ENCODE measurements around the gene FYB1.

FYB1 gene

DNA sequence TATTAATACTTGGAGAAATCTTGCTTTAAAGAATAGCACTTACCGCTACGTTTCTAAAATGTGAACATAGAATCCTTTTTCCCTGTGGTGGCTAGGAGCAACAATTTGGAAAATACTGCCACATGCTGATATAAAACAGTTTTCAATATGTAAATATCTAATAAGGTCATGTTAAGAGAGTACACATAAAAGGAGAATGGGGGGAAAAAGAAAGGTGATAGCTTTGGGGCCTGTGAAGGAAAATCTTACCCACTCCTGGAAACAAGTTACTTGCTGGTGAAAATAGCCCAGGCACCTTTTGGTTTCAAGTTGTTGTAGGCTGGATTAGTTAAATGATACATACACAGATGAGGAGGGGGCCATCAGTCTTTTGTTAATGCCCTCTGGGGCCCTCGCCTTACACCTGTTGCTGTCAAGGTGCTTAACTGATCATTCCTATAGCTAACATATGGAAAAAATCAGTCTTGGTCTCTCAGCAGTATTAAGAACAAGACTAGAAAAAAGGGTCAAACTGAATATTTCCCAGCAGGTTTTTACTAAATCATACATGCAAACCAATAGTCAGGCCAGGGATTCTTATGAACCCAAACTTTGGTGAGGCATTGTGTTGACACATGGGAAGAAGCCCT lies 24.1 kb downstream of the FYB1 start:
- Histone ChIP-seq H3K4me3 (ENCODE audit: low read length, poor library complexity, severe bottlenecking) (peak overlapping the region; percentile 89), H3K4me1 (ENCODE audit: insufficient read depth, low read length, poor library complexity, severe bottlenecking) (peaks cover 75% of the 10 kb centered on the region), H3K9me2 (replicated peaks; ENCODE audit: low read depth, low read length) (no peaks in the 10 kb centered on the region), H3K9me3 (ENCODE audit: insufficient read depth, low read depth, low read length) (no peaks in the 10 kb centered on the region), H3K36me3 (ENCODE audit: insufficient read depth, low read length) (no peaks in the 10 kb centered on the region), H3K9ac (ENCODE audit: low read depth, low read length, poor library complexity, severe bottlenecking) (peak overlapping the region; percentile 90), H3K79me2 (ENCODE audit: insufficient read depth, low read length) (peaks cover 93% of the 10 kb centered on the region), H3K4me2 (ENCODE audit: low read depth, low read length, poor library complexity, severe bottlenecking) (peak overlapping the region; percentile 94), H4K20me1 (ENCODE audit: insufficient read depth, low read length, poor library complexity, severe bottlenecking) (peaks cover 4% of the 10 kb centered on the region), H3F3A (ENCODE audit: low read depth) (peaks cover 12% of the 10 kb centered on the region), H3K27me3 (ENCODE audit: insufficient read depth, low read length, poor library complexity, severe bottlenecking) (no peaks in the 10 kb centered on the region), H2AFZ (ENCODE audit: low read length) (no peak overlapping the region)
- no peak for TF ChIP-seq EZH2phosphoT487 (IDR thresholded peaks at IDR 0.05; ENCODE audit: borderline replicate concordance)
- TF ChIP-seq, protein P1, sequence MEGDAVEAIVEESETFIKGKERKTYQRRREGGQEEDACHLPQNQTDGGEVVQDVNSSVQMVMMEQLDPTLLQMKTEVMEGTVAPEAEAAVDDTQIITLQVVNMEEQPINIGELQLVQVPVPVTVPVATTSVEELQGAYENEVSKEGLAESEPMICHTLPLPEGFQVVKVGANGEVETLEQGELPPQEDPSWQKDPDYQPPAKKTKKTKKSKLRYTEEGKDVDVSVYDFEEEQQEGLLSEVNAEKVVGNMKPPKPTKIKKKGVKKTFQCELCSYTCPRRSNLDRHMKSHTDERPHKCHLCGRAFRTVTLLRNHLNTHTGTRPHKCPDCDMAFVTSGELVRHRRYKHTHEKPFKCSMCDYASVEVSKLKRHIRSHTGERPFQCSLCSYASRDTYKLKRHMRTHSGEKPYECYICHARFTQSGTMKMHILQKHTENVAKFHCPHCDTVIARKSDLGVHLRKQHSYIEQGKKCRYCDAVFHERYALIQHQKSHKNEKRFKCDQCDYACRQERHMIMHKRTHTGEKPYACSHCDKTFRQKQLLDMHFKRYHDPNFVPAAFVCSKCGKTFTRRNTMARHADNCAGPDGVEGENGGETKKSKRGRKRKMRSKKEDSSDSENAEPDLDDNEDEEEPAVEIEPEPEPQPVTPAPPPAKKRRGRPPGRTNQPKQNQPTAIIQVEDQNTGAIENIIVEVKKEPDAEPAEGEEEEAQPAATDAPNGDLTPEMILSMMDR (conservative IDR thresholded peaks at IDR 0.05; ENCODE audit: low read length): no peak

DNA sequence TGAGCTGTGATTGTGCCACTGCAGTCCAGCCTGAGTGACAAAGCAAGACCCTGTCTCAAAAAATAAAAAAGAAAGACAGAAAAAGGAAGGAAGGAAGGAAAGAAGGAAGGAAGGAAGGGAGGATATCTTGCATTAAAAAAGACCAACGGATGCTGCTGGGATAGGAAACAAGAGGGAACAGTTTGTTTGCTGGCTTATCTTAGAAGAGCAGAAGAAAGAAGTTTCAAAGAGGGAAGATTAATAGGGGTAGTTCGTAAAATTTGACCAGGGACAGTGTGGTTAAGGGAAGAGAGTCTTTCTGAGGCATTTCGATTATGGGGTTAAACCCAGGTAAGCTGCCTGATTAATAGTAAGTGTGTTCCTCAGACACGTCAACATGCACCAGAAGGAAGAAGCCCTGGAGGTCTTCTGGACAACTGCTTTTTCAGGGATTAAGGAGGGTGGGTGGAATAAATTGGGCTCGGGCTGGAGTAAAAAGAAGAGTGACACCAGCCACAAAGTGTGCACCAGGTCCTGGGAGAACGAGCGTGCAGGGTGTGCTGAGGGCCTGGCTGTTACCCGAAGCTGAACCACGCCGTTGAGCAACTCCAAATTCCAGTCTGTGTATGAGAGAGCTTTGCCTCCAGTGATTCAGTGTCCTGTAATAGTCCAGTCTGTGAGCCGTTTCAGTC lies 24.8 kb downstream of the FYB1 start:
- H3K9me2 ChIP-seq (replicated peaks; ENCODE audit: low read depth, low read length): no peaks in the 10 kb centered on the region
- H2AFZ ChIP-seq (ENCODE audit: low read length): no peak overlapping the region
- H3K79me2 ChIP-seq (ENCODE audit: insufficient read depth, low read length): peaks cover 93% of the 10 kb centered on the region
- H3K4me3 ChIP-seq (ENCODE audit: low read length, poor library complexity, severe bottlenecking): peak overlapping the region; percentile 89
- H3K4me1 ChIP-seq (ENCODE audit: insufficient read depth, low read length, poor library complexity, severe bottlenecking): peaks cover 79% of the 10 kb centered on the region
- peak overlapping the region; percentile 94 for H3K4me2 ChIP-seq (ENCODE audit: low read depth, low read length, poor library complexity, severe bottlenecking)
- H3F3A ChIP-seq (ENCODE audit: low read depth): peaks cover 12% of the 10 kb centered on the region
- peaks cover 4% of the 10 kb centered on the region for H4K20me1 ChIP-seq (ENCODE audit: insufficient read depth, low read length, poor library complexity, severe bottlenecking)
- no peaks in the 10 kb centered on the region for H3K27me3 ChIP-seq (ENCODE audit: insufficient read depth, low read length, poor library complexity, severe bottlenecking)
- peak overlapping the region; percentile 90 for H3K9ac ChIP-seq (ENCODE audit: low read depth, low read length, poor library complexity, severe bottlenecking)
- TF ChIP-seq, protein P1 (conservative IDR thresholded peaks at IDR 0.05; ENCODE audit: low read length): no peak
- TF ChIP-seq EZH2phosphoT487 (IDR thresholded peaks at IDR 0.05; ENCODE audit: borderline replicate concordance): no peak
- H3K9me3 ChIP-seq (ENCODE audit: insufficient read depth, low read depth, low read length): no peaks in the 10 kb centered on the region
- H3K36me3 ChIP-seq (ENCODE audit: insufficient read depth, low read length): no peaks in the 10 kb centered on the region

DNA sequence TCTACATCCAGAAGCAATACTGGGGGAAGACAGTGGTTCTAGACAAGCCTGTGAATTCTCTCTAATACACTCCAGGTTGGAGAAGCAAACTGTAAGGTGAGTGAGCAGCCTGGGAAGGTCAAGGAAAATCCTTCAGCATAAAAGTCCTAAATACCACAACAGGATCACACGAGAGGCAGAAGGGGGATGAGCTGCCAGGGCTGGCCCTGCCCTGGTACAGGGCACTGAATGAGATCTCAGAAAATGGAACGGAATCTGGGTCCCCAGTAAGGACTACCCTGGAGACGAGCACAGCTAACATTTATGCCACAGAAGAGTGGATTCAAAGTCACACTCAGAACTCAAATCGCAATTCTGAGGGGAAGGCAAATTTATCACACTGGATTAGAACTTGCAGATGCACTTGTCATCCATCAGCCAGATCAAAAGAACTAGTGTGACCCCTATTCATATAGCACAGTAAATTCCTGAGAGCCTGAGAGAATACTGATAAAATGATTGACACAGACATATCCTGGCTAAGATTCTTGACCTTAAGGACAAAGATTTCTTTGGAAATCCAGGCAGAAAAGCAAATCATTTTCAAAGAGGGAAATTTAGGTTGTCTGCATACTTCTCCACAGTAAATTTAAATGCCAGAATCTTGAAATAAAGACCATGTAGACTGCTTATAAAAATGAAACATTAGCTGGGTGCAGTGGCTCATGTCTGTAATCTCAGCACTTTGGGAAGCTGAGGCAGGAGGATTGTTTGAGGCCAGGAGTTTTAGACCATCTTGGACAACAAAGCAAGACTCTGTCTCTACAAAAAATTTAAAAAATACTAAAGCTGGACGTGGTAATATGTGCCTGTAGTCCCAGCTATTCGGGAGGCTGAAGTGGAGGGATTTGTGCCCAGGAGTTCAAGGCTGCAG lies 25.6 kb downstream of the FYB1 start:
- no peaks in the 10 kb centered on the region for H3K9me2 ChIP-seq (replicated peaks; ENCODE audit: low read depth, low read length)
- no peaks in the 10 kb centered on the region for H3K36me3 ChIP-seq (ENCODE audit: insufficient read depth, low read length)
- H2AFZ ChIP-seq (ENCODE audit: low read length): no peak overlapping the region
- peaks cover 81% of the 10 kb centered on the region for H3K4me1 ChIP-seq (ENCODE audit: insufficient read depth, low read length, poor library complexity, severe bottlenecking)
- H3K9me3 ChIP-seq (ENCODE audit: insufficient read depth, low read depth, low read length): no peaks in the 10 kb centered on the region
- peak overlapping the region; percentile 94 for H3K4me2 ChIP-seq (ENCODE audit: low read depth, low read length, poor library complexity, severe bottlenecking)
- peak overlapping the region; percentile 89 for H3K4me3 ChIP-seq (ENCODE audit: low read length, poor library complexity, severe bottlenecking)
- TF ChIP-seq, protein P1 (conservative IDR thresholded peaks at IDR 0.05; ENCODE audit: low read length): no peak
- TF ChIP-seq EZH2phosphoT487 (IDR thresholded peaks at IDR 0.05; ENCODE audit: borderline replicate concordance): no peak
- peaks cover 93% of the 10 kb centered on the region for H3K79me2 ChIP-seq (ENCODE audit: insufficient read depth, low read length)
- peak overlapping the region; percentile 90 for H3K9ac ChIP-seq (ENCODE audit: low read depth, low read length, poor library complexity, severe bottlenecking)
- H3F3A ChIP-seq (ENCODE audit: low read depth): peaks cover 12% of the 10 kb centered on the region
- H4K20me1 ChIP-seq (ENCODE audit: insufficient read depth, low read length, poor library complexity, severe bottlenecking): peaks cover 4% of the 10 kb centered on the region
- H3K27me3 ChIP-seq (ENCODE audit: insufficient read depth, low read length, poor library complexity, severe bottlenecking): no peaks in the 10 kb centered on the region

Measured in Loucy (cell line).